DOHH2 (cell line): ENCODE measurements around the gene EML3.
"Not testable (repeated sequence)": the region's sequence is repeated elsewhere in the genome, so short reads cannot be mapped to it uniquely, and the experiment has no call there.

Experiments
- H3F3A ChIP-seq: fragments of 200-600 bp; sonication (generic), shearing (Covaris generic); 2 replicates; pipeline ENCODE4 v1.6.0; 2016; ENCODE audit warnings: antibody characterized with exemption, mild to moderate bottlenecking; ENCODE audit not compliant: control insufficient read depth, insufficient read depth
- H3K27ac ChIP-seq: fragments of 200-600 bp; sonication (generic); 2 replicates; pipeline ENCODE4 v1.5.1; 2014; ENCODE audit warnings: low read depth, mild to moderate bottlenecking, low read length, moderate library complexity
- H3K27me3 ChIP-seq: fragments of 200-600 bp; sonication (generic); 2 replicates; pipeline ENCODE4 v1.6.1; 2014; ENCODE audit warnings: mild to moderate bottlenecking, low read length, mixed read lengths; ENCODE audit not compliant: control insufficient read depth
- H3K36me3 ChIP-seq: fragments of 200-600 bp; sonication (generic); 2 replicates; pipeline ENCODE4 v1.6.1; 2014; ENCODE audit warnings: mild to moderate bottlenecking, low read length, moderate library complexity, mixed read lengths; ENCODE audit not compliant: control insufficient read depth
- H3K4me1 ChIP-seq: fragments of 200-600 bp; sonication (generic); 2 replicates; pipeline ENCODE4 v1.6.1; 2014; ENCODE audit warnings: mild to moderate bottlenecking, low read length, mixed read lengths; ENCODE audit not compliant: control insufficient read depth
- H3K4me2 ChIP-seq: fragments of 200-600 bp; sonication (generic); 2 replicates; pipeline ENCODE4 v1.6.0; 2014; ENCODE audit warnings: mild to moderate bottlenecking, low read length, moderate library complexity
- H3K4me3 ChIP-seq: fragments of 200-600 bp; sonication (generic); 2 replicates; pipeline ENCODE4 v1.5.1; 2014; ENCODE audit warnings: mild to moderate bottlenecking, low read length, mixed read lengths
- H3K79me2 ChIP-seq: fragments of 200-600 bp; sonication (generic); 2 replicates; pipeline ENCODE4 v1.6.1; 2014; ENCODE audit warnings: mild to moderate bottlenecking, low read length, mixed read lengths; ENCODE audit not compliant: control insufficient read depth
- H3K9me2 ChIP-seq: fragments of 200-600 bp; sonication (generic); replicated peaks from 2 replicates; pipeline ENCODE4 v1.6.1; 2014; ENCODE audit warnings: mild to moderate bottlenecking, low read length, mixed read lengths; ENCODE audit not compliant: control insufficient read depth
- H3K9me3 ChIP-seq: fragments of 200-600 bp; sonication (generic); 2 replicates; pipeline ENCODE4 v1.6.1; 2014; ENCODE audit warnings: antibody characterized with exemption, low read length, mixed read lengths; ENCODE audit not compliant: control insufficient read depth, insufficient read depth
- H4K20me1 ChIP-seq: fragments of 200-600 bp; sonication (generic); 2 replicates; pipeline ENCODE4 v1.6.0; 2014; ENCODE audit warnings: low read depth, mild to moderate bottlenecking, antibody characterized with exemption, low read length, moderate library complexity; ENCODE audit not compliant: control insufficient read depth, insufficient read depth
- CTCF ChIP-seq: fragments of 200-600 bp; sonication (generic); IDR thresholded peaks from one replicate; pipeline ENCODE4 v1.5.1; 2014; ENCODE audit warnings: antibody characterized with exemption, mild to moderate bottlenecking, low read depth, low read length; ENCODE audit not compliant: poor library complexity, severe bottlenecking
- EZH2phosphoT487 ChIP-seq: fragments of 200-600 bp; sonication (generic); IDR thresholded peaks from 2 replicates; pipeline ENCODE4 v1.6.1; 2017; ENCODE audit warnings: borderline replicate concordance, mild to moderate bottlenecking, antibody characterized with exemption, low read length, moderate library complexity, mixed read lengths

EML3 gene

GRCh38 chr11:62560566-62561103 lies 51.9 kb downstream of the EML3 start:
- Histone ChIP-seq H3K4me2 (no peak overlapping the region), H3K9me2 (no peaks in the 10 kb centered on the region), H3K4me1 (peaks cover 54% of the 10 kb centered on the region), H3F3A (peaks cover 49% of the 10 kb centered on the region), H3K27ac (no peak overlapping the region), H3K79me2 (peaks cover 11% of the 10 kb centered on the region), H3K36me3 (peaks cover 91% of the 10 kb centered on the region), H3K4me3 (no peak overlapping the region), H3K27me3 (no peaks in the 10 kb centered on the region), H3K9me3 (no peaks in the 10 kb centered on the region), H4K20me1 (peaks cover 10% of the 10 kb centered on the region; the same call in 1 of the 2 replicates)
- TF ChIP-seq CTCF (peak; percentile 65), EZH2phosphoT487 (no peak)

GRCh38 chr11:62559626-62560025 lies 52.9 kb downstream of the EML3 start:
- Histone ChIP-seq H3K4me1 (peaks cover 60% of the 10 kb centered on the region), H4K20me1 (peaks cover 10% of the 10 kb centered on the region; the same call in 1 of the 2 replicates), H3F3A (peaks cover 50% of the 10 kb centered on the region), H3K36me3 (peaks cover 91% of the 10 kb centered on the region)
- not testable (repeated sequence) for H3K79me2 ChIP-seq, H3K27me3 ChIP-seq, H3K4me3 ChIP-seq, H3K9me2 ChIP-seq, H3K9me3 ChIP-seq, H3K27ac ChIP-seq, H3K4me2 ChIP-seq

- H3F3A ChIP-seq = peaks cover 50% of the 10 kb centered on the region
- peaks cover 93% of the 10 kb centered on the region for H3K36me3 ChIP-seq
- no peaks in the 10 kb centered on the region for H3K9me3 ChIP-seq
- TF ChIP-seq EZH2phosphoT487 (no peak), CTCF (no peak)
- no peak overlapping the region for H3K27ac ChIP-seq
- no peaks in the 10 kb centered on the region for H3K9me2 ChIP-seq
- H3K4me3 ChIP-seq = no peak overlapping the region
- H3K27me3 ChIP-seq = no peaks in the 10 kb centered on the region
- no peak overlapping the region for H3K4me2 ChIP-seq
- peaks cover 10% of the 10 kb centered on the region; the same call in 1 of the 2 replicates for H4K20me1 ChIP-seq
- H3K79me2 ChIP-seq = peaks cover 8% of the 10 kb centered on the region
- peaks cover 60% of the 10 kb centered on the region for H3K4me1 ChIP-seq
These were observed 53.4 kb downstream of the EML3 start for GRCh38 chr11:62559204-62559603.

GRCh38 chr11:62558669-62559068 lies 53.9 kb downstream of the EML3 start:
- H3K4me1 ChIP-seq = peaks cover 62% of the 10 kb centered on the region
- TF ChIP-seq CTCF (no peak), EZH2phosphoT487 (no peak)
- no peaks in the 10 kb centered on the region for H3K9me2 ChIP-seq
- H3F3A ChIP-seq = peaks cover 46% of the 10 kb centered on the region
- no peaks in the 10 kb centered on the region for H3K9me3 ChIP-seq
- no peak overlapping the region for H3K27ac ChIP-seq
- peaks cover 5% of the 10 kb centered on the region for H3K79me2 ChIP-seq
- no peak overlapping the region for H3K4me2 ChIP-seq
- H3K27me3 ChIP-seq = no peaks in the 10 kb centered on the region
- peaks cover 10% of the 10 kb centered on the region; the same call in 1 of the 2 replicates for H4K20me1 ChIP-seq
- peaks cover 89% of the 10 kb centered on the region for H3K36me3 ChIP-seq
- no peak overlapping the region for H3K4me3 ChIP-seq
